UCSD-AML1 (cell line): Measurements from ENCODE around the gene SEMA5B.

Experiments used
- DNase-seq: peaks from one replicate; lab custom pipeline; 2025; ENCODE audit not compliant: unreplicated experiment; lab: John Stamatoyannopoulos, UW

Gene SEMA5B

DNA sequence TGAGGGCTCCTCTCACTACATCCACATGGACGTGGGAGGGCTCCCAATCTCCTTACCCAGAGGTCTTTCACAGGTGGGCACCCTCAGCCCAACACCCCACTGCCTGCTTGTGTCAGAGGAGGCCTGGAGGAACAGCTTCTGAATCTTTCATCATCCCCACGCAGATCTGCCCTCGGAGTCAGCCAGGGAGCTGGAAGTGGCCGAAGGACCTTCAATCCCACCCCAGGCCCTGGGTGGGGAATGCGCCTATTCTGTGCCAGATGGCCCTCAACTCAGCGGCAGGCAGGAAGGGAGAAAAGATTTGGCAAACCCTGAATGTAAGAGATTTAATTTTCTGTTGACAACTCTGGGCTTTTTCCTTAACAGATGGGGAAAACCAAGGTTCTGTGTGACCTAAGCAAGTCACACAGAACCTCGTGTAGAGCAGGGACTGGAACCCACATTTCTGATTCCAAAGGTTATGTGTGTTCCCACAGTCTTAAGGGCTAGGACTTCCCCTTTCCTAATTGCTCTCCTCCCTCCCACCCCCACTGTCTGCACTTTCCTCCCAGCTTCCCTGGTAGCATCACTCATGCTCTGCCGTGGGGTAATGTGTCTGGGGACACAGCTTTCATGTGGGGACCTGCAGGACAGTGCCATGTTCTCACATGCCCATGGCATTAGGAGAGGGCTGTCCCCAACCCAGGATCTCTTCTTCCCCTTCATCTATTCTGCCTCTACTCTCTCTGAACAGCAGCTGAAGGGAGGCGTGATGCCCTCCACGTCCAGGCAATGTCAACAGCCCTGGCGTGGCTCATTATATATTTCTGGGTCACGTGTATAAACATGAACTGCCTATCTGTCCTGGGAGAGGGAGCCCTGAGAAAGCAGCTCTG, 98.1 kb downstream of the SEMA5B start:
- DNase-seq = no peak

DNA sequence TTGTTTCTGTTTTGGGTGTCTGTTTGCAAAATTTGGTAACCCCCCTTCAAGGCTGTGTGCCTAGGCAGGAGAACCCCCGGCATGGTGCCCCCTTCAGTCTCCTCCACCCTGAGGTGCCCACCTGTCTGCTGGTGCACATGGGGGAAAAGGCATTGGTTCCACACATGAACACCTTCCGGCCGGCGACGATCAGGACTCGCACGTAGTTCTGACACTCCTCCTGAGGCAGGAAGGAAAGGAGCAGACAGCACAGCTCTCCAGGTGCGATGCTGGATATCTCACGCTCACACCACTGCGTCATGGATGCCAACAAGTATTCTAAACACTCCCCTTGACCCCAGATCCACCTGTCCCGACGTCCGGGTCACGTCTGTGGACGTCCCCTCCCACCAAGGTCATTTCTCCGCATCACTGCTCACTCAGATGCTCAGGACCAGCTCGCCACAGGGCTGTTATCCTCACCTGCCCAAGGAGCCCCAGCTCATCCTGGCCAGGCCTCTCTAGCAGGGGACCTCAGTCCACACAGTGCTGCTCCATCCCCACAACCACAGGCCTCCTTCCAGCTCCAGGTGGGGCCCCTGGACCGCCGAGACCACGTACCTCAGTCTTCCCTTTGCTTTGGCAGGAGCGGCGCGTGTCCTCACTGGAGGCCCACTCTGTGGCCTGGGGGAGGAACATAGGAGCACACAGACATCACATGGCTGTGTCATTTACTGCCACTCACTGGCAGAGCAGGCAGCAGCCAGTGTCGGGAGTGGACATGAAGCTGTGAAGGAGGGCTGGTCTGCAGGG, 99.0 kb downstream of the SEMA5B start:
- no peak for DNase-seq

DNA sequence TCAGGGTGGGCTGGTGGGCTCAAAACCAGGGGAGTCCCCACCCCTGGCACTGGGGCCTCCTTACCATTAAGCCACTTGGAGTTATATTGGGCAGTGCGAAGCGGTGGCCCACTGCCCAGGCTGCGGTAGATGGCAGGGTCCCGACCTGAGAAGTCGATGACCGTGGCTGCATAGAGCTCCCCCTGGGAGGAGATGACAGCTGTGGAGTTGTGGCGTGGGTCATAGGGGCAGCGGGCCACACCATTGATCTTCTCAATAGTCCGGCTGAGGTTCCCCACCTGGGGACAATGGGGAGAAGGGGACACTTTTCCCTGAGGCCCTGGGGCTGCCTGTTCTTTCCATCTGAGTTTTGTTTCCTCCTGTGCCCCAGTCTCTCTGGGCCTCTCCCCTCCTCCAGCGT, 99.8 kb downstream of the SEMA5B start:
- no peak for DNase-seq

DNA sequence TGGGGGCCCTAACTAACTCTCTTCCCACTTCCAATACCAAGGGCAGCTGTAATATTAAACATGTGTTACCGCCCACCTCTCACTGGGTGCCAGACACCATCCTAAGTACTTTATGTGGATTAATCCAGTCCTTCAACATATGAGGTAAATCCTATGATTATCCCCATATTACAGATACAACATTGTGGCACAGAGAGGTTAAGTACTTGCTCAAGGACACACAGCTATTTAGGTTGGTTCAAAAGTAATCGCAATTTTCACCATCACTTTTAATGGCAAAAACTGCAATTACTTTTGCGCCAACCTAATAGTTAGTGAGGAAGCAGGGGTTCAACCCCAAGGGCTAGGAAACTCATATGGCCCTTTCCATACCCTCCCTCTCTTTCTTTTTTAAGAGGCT, 100.8 kb downstream of the SEMA5B start:
- DNase-seq = no peak

DNA sequence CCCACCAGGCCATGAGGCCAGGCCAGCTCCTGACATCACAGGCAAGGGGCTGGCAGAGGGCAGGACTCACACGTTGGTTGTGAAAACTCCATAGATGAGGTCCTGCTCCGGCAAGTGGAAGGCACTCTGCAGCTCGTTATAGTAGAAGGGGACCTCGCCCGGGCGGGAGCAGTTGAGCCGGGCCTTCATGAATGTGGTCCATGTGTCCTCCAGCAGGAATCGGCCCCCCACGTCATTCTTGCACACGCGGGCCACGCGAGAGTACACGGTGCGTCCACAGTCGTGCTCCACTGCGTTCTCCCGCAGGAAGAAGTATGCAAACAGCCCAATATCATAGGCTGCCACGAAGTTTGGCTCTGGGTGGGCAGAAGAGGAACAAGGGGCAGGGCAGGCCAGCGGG, 101.2 kb downstream of the SEMA5B start:
- no peak for DNase-seq

DNA sequence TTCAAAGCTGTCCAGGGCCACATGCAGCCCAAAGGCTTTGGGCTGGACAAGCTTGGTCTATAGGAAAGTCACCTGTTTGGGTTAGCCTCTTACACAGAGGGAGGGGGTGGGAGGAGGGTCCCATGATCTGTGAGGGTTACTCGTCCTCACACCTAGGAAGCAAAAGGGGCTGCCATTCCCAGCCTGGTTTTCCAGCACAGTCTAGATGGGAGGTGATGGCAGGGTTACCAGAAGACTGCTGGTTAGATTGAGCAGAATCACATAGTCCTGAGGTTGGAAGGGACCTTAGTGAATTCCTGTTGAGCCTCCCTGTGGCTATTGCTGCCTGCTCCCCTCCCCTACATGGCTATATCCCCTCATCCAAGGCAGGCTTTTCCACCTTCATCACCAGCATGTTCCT, 101.8 kb downstream of the SEMA5B start:
- no peak for DNase-seq

DNA sequence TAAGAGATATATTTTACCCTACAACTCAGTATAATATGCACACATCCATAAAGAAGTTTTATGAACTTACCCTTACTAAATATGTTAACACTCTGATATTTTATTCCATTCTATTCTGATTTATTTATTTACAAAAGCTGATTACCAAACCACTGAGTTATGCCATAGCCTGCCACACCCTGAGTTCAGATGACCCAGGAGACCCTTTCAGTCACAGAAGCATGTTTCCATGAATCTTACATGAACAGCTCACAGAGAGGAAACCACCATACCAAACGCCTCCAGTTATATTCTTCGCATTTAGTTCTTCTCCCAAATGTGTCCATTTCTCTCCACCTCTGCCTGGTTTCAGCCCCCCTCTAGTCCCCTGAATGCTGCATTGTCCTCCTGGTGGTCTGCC, 103.5 kb downstream of the SEMA5B start:
- DNase-seq = no peak

DNA sequence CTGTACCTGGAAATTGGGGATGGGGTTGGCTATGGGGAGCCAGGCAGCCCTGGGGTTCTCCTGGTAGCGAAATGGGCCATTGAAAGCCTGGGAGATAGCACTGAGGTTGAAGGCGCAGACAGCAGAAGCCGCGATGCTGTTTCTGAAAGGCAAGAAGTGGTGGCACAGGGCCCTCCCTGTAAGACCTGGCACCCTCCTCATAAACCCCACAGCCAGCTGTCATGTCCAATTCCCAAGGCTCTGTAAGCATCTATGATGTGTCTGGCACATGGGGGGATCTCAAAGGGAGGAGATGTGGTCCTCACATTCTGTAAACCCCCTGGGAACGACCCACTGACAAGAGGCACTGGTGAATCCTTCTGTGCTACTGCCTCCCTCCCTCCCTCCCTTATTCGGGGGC, 104.0 kb downstream of the SEMA5B start:
- DNase-seq = no peak

DNA sequence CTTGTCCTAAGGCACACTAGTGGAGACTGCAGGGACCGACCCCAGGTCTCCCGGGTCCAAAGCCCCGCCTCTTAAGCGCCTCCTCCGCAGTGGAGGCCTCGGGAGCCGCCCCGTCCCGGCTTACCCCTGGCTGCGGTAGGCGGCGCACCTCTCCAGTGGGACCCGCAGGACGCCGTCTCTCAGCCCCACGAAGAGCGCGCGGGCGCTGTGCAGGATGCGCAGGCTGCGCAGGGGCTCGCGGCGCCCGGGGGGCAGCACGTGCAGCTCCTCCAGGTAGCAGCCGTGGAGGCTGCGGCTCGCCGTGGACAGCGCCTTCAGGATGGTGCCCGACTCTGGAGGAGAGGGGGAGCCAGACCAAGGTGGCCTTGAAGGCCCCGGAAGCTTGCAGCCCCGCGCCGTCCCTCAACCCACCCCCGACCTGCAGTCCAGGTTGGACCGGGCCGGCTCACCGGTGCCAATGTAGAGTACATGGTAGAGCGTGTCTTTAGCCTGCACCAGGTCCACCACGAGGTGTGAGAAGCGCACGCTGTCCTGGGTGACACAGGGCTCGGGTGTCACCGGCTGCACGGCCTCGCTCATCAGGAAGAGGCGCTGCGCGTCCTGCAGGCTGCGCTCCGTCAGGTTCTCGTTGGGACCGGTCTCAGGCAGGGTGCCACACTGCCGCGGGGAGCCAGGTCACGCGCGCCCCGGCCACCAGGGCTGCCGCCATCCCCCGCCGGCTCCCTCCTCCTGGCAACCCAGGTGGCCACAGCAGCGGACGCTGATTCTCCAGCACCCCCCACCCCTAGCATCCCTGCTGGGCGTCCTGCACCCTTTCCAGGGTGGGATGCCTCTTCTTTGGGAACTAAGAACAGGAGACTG, 105.5 kb downstream of the SEMA5B start:
- peak; percentile 35 for DNase-seq

DNA sequence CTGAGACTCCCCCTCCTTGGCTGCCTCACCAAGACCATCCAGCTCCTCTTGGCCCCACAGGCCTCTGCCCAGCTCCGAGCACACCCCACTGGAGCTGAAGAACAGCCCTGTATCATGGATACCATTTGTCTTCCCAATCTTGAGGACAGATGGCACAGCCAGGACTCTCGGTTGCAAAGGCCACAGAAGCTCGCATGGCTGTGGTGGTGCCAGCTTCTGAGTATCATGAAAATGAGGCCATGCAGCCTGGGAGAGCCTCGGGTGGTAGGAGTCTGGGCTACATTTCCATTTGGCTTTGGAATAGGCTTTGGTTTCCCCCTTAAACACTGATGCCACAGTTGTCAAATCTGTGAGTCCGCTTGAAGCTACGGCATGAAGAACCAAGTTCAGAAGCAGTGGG, 106.6 kb downstream of the SEMA5B start:
- no peak for DNase-seq

DNA sequence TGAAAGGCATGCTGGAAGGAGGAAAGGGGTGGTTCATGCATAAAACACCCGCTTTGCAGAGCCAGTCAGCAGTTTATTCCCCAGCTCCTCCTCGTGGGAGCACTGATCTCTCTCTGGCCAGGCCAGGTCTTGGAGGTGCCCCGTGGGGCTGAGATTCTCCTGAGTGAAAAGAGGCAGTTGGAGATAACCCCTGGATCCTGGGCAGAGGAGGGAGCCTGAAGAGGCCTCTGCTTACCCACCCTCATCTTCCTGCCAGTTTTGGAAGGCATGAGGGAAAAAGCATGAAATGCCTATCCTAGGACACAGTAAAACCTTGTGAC, 108.3 kb downstream of the SEMA5B start:
- no peak for DNase-seq

DNA sequence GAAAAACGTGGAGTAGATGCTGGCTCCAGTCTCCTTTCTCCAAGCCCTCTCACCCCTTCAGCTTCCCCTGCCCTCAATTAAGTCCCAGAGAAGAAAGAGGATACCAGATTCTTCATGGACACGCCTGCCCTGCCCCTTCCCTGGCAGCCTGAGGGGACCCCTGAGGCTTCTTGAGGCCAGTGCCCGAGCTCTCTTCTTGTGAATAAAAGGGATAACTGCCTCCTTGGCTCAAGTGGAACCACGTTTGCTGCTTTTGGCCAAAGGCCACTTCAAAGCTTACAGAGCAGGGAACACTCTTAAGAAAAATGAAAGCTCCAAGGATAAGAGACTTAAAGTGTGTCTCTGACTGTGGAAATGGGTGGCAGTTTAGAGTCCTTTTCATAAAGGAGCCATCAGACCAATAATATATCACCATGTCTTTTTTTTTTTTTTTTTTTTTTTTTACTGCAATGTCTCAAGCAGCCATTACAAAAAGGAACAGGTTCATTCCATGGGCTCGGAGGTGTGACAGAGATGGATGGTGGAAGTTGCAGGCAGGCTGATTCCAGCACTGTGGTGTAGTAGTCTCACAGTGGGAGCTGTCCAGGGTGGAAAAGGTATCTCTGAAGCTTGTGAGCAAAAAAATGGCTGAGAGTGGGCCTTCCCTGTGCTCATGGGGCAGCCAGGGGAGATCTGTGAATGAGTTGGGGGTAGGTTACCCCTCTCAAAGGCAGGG, 108.8 kb downstream of the SEMA5B start:
- DNase-seq = no peak

DNA sequence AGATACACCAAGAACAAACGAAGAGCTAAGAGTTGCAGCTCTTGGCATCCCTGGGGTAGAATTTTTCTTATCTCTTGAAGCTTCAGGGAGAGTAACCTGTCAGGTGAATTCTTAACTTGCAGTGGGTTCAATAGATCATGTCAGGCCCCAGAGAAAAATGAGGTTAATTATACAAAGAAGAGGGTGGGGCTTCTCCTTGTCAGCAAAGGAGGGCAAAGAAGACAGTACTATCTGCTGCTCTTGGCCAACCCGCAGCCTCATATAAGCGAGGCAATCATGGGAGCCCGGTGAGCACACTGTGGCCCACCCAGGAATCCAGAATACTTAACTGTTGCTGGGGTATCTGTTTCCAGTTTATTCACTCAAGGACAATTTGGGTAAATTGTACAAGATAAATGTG, 110.2 kb downstream of the SEMA5B start:
- no peak for DNase-seq

DNA sequence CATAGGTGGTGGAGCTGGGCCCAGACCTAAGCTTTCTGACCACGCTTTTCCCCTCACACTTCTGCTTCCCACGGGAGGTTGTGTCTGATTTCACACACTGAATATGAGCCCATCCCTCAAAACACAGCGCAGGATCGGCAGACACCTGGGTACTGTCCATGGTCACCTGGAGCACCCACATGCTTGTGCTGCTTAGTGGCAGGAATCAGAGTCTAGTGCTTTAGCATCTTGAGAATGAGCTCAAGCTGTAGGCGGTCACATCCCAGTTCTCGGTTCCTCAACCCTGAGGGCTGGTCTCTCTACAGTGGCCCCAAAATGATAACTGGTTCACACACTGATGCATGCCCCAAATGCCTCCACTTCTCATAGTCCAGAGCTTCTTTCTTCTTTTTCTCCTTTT, 111.0 kb downstream of the SEMA5B start:
- no peak for DNase-seq

DNA sequence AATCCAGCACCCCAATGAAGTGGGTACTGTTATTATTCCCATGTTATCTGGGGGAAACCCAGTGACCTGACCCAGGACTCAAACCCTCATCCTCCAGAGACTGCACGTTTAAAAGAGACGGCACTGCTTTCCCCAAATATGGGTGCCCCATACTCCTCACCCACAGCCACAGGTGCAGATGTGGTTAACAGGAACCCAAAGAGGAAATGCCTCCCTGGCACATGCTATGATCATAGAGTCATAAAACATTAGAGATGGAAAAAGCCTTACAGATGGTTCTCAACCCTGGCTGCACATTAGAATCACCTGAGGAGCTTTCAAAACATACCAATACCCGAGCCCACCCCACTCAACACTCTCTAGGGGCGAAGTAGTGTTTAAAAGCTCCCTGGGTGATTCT, 111.5 kb downstream of the SEMA5B start:
- no peak for DNase-seq

DNA sequence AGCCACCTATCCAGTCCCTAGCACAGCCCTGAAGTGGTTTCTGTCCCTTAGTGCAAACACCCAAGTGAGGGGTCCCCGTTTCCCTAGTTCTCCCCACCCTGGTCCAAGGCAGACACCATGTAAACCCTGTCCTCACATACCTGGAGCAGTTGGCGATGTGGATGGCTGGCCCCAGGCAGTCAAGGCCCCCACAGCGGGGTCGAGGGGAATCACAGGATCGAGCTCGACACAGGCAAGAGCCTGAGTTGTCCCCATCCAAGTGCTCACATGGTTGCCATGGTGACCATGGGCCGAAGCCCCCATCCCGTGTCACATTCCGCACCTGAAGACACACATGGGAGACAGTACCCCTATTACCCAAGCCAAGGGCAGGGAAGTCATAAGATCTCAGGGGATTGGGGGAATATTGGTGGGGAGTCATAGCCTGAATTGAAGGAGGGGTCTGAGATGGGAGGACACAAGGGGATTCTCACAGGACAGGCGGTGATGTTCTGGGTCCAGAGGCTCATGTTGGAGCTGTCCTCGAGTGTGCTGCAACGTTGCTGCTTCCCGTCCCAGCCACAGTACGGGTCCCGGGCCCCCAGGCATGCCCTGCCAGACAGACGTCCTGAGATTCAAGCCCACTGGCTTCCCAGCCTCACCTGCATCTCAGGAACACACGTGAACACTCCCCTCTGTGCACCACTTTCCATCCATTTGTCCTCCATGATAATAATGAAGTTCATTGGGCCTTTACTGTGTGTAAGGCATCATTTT, 112.1 kb downstream of the SEMA5B start:
- DNase-seq = no peak

DNA sequence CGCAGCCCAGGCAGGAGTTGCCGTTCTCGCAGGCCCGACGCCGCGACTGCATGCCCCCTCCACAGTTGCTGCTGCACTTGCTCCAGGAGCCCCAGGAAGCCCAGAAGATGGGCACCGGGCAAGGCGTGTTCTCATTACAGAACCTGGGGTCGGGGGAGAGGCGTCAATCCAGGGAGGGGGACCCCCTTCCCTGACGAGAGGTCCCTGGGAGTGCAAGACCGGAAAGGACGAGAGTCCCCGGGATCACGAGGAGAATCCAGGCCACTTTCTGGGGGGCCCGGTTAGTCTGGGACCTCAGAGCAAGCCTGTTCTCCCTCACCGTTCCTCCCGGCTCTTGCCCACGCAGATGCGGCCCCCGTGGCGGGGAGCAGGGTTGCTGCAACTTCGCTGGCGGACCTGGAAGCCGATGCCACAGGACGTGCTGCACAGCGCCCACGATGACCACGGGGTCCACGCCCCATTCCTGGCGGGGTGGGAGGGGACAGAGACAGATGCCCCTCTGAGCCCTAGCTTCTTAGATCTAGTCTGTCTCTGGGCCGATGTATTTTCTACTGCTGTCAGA, 113.9 kb downstream of the SEMA5B start:
- no peak for DNase-seq

DNA sequence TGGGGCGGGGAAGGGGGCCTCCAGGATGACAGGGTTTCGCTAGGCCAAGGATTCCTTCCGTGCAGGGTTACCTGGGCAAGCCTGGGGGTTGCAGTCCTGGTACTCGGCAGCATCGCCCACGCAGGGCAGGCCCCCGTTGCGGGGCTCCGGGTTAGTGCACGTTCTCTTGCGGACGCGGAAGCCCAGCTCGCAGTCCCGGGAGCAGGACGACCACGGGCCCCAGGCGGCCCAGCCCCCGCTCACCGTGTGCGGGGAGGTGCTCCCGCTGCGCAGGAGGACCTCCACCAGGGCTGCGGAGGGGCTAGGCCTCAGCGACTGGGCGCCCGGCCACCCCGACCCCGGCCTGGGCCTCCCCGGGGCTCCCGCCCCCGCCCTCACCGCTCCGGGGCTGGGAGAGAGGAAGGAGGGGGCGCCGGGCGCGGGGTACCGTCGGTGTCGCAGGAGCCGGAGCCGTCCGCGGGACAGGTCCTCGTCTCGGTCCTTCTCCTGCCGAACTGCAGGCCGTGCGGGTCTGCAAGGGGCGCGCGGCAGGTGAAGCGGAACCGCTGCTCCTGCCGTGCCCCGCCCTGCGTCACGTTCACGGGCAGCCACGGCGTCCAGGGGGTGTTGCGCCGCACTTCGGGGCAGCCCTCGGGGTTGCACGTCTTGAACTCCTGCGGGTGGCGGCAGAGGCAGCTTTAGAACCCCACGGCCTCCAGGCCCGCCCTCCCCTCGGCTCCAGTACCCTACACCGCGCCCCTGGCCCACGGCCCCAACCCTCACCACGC, 114.6 kb downstream of the SEMA5B start:
- DNase-seq = no peak

DNA sequence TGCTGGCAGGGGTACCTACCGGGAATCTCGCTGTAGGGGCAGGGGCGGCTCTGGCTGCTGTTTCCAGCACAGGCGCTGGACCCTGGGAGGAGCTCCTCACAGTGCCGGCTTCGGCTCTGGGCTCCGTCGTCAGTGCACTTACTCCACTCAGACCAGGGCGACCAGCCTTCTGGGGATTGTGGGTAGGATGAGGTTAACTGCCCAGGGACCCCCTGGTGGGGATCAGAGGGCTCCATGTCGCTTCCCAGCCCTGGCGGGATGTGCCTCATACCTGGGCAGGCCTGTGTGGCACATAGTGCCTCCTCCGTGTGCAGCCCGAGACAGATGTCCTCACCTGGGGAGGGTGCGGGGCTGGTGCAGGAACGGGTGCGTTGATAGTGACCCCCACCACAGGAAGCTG, 115.7 kb downstream of the SEMA5B start:
- no peak for DNase-seq
